ENCODE measurements around the gene RIN3.

The RIN3 gene

DNA sequence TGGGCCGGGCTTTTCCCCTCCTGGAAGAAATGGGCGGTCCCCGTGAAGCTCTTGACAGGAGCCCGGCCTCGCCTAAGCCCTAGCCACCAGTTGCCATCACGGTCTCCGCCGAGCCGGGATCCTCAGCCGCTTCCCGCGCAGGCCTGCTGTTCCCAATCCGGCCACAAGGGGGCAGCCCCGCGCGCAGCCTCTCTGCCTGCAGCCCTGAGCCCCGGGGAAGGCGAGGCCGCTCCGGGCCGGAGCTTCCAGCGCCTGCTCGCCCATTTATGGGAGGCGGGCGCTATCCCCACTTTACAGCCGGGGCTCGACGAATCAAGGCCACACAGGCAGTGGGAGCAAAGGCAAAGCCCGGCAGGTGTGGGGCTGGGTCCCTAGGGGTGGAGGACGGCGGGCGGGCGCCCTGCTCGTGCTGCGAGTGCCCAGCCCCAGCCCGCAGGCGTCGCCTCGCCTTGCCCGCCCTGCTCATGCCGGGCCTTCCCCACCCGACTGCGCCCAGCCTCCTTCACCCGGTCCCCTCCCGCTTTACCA is 173.4 kb downstream of the RIN3 start:
- ATAC-seq (ENCODE audit: low read depth) (peak; percentile 76), DNase-seq (ENCODE audit: low spot score) (no peak)
- TF ChIP-seq, protein P1, sequence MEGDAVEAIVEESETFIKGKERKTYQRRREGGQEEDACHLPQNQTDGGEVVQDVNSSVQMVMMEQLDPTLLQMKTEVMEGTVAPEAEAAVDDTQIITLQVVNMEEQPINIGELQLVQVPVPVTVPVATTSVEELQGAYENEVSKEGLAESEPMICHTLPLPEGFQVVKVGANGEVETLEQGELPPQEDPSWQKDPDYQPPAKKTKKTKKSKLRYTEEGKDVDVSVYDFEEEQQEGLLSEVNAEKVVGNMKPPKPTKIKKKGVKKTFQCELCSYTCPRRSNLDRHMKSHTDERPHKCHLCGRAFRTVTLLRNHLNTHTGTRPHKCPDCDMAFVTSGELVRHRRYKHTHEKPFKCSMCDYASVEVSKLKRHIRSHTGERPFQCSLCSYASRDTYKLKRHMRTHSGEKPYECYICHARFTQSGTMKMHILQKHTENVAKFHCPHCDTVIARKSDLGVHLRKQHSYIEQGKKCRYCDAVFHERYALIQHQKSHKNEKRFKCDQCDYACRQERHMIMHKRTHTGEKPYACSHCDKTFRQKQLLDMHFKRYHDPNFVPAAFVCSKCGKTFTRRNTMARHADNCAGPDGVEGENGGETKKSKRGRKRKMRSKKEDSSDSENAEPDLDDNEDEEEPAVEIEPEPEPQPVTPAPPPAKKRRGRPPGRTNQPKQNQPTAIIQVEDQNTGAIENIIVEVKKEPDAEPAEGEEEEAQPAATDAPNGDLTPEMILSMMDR (IDR thresholded peaks at IDR 0.05; ENCODE audit: poor library complexity, severe bottlenecking) = peak; percentile 99
- Histone ChIP-seq H3K9me3 (ENCODE audit: severe bottlenecking) (no peaks in the 10 kb centered on the region), H3K27me3 (ENCODE audit: insufficient read depth, poor library complexity, severe bottlenecking) (peaks cover 8% of the 10 kb centered on the region), H3K4me3 (ENCODE audit: severe bottlenecking) (peak overlapping the region; percentile 11), H3K4me1 (ENCODE audit: insufficient read depth, poor library complexity, severe bottlenecking) (no peaks in the 10 kb centered on the region), H3K27ac (ENCODE audit: poor library complexity, severe bottlenecking) (no peak overlapping the region), H3K36me3 (ENCODE audit: low read depth) (no peaks in the 10 kb centered on the region)

DNA sequence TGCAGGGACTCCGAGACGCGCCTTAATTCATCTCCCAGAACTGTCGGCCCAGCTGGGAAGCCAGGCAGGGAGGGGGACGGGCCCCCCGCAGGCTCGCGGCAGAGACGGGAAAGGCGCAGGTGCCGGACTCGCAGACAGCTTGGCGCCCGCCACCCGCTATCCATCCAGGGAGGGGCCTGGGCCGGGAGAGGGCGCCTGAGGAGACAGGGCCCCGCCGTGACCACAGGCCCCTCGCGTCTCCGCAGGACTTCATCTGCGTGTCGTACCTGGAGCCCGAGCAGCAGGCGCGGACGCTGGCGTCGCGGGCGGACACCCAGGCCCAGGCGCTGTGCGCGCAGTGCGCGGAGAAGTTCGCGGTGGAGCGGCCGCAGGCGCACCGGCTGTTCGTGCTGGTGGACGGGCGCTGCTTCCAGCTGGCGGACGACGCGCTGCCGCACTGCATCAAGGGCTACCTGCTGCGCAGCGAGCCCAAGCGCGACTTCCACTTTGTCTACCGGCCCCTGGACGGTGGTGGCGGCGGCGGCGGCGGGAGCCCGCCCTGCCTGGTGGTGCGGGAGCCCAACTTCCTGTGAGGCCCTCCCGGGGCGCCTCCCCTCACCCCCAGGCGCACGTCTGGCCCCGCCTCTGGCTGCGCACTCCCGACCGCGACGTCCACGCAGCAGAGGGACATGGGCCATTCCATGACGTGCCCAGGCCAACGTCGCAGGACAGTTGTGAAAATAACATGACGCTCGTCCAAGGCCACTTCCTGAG is 174.3 kb downstream of the RIN3 start:
- H3K36me3 ChIP-seq (ENCODE audit: low read depth) = no peaks in the 10 kb centered on the region
- no peak overlapping the region for H3K27ac ChIP-seq (ENCODE audit: poor library complexity, severe bottlenecking)

DNA sequence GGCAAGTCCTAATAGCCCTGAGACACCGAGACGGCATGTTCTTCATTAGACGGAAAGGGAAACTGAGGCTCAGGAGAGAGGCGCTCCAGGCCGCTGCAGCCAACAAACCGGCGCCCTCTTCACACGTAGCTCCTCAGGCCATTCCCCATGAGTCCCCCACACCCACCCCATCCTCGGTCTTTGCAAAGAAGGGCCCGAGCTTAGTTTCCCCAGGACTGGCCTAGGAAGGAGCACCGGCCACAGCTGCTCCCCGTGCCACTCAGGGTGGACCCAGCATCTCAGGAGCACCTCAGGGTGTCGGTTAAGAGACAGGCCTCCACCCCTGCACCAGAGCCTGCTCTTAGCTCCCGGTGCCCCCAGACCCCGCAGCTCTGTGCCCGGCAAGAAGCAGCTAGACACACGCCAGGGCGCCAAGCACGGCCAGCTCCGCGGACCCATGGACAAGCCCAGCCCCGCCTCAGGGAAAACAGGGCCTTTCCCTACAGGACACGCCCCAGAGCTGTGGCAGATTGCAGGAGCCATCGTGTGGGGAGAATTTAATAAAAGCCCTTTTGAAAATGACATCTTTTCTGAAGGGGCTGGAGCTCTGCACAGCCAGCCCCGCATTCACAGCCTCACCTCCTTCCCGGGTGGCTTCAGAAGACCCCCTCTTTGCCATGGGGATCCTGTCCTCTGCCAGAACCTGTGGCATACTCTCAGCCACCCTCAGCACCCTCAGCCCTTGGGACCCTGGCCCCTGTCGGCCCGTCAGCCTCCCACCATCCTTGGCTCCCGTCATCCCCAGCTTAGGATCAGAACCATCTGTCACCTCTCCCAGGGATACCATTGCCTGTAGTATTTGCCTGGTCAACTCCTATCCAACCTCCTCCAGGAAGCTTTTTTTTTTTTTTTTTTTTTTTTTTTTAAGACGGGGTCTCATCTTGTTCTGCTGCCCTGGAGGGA is 175.1 kb downstream of the RIN3 start:
- TF ChIP-seq, protein P1 (IDR thresholded peaks at IDR 0.05; ENCODE audit: poor library complexity, severe bottlenecking) = no peak
- ATAC-seq (ENCODE audit: low read depth) (no peak), DNase-seq (ENCODE audit: low spot score) (peak; percentile 78)
- Histone ChIP-seq H3K4me3 (ENCODE audit: severe bottlenecking) (no peak overlapping the region), H3K36me3 (ENCODE audit: low read depth) (no peaks in the 10 kb centered on the region), H3K27me3 (ENCODE audit: insufficient read depth, poor library complexity, severe bottlenecking) (peaks cover 8% of the 10 kb centered on the region), H3K27ac (ENCODE audit: poor library complexity, severe bottlenecking) (no peak overlapping the region), H3K9me3 (ENCODE audit: severe bottlenecking) (no peaks in the 10 kb centered on the region), H3K4me1 (ENCODE audit: insufficient read depth, poor library complexity, severe bottlenecking) (no peaks in the 10 kb centered on the region)

More for the DNA sequence above, 174.3 kb downstream of the RIN3 start:
- DNase-seq (ENCODE audit: low spot score) (peak; percentile 68), ATAC-seq (ENCODE audit: low read depth) (peak; percentile 11; the same call in 1 of the 3 replicates)
- Histone ChIP-seq H3K4me3 (ENCODE audit: severe bottlenecking) (no peak overlapping the region), H3K4me1 (ENCODE audit: insufficient read depth, poor library complexity, severe bottlenecking) (no peaks in the 10 kb centered on the region), H3K9me3 (ENCODE audit: severe bottlenecking) (no peaks in the 10 kb centered on the region), H3K27me3 (ENCODE audit: insufficient read depth, poor library complexity, severe bottlenecking) (peaks cover 8% of the 10 kb centered on the region)
- TF ChIP-seq, protein P1 (IDR thresholded peaks at IDR 0.05; ENCODE audit: poor library complexity, severe bottlenecking) = no peak

DNA sequence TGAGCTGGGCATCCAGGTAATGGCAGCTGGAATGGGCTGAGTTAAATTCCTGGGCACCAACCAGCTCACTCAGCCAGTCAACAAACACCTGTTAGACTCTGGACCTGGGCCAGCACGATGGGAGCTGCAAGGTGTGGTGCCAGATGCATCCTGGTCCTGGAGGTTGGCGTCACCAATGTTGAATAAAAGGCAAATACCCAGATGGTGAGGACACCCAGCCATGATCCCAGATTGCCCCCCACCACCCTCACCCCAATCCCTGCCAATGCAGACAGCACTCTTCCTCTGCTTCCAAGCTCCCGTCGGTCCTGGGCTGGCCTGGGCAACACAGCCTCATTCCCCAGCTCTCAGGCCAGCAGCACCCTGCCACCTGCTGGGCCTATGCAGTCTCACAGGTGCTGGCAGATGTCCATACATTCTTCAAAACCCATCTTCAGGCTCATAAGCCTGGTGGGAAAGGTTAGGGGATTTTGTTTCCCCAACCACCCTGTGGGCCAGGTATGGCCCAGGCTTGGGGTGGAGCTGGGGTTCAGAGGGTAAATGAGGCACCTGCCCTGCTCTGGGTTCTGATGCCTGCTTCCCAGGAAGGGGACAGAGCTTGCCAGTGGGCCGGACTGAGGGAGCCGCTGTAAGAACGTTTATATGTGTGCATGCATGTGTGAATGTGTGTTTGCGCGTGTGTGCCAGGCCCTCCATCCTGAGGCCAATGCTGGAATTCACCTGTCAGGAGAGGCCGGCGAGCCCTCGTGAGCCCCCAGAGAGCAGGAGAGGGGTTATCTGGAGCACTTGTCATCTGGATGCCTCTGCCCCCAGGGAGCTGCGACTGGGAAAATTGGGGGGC is 176.8 kb downstream of the RIN3 start:
- no peak overlapping the region for H3K4me3 ChIP-seq (ENCODE audit: severe bottlenecking)
- DNase-seq (ENCODE audit: low spot score) (peak; percentile 76), ATAC-seq (ENCODE audit: low read depth) (peak; percentile 70)
- H3K27me3 ChIP-seq (ENCODE audit: insufficient read depth, poor library complexity, severe bottlenecking) = peaks cover 8% of the 10 kb centered on the region
- no peaks in the 10 kb centered on the region for H3K4me1 ChIP-seq (ENCODE audit: insufficient read depth, poor library complexity, severe bottlenecking)
- H3K27ac ChIP-seq (ENCODE audit: poor library complexity, severe bottlenecking) = no peak overlapping the region
- no peaks in the 10 kb centered on the region for H3K36me3 ChIP-seq (ENCODE audit: low read depth)
- H3K9me3 ChIP-seq (ENCODE audit: severe bottlenecking) = no peaks in the 10 kb centered on the region
- TF ChIP-seq, protein P1 (IDR thresholded peaks at IDR 0.05; ENCODE audit: poor library complexity, severe bottlenecking) = peak; percentile 90

Measured in RWPE2 (cell line).